GM21576 (cell line): ENCODE results near the gene RHOG.
A peak's percentile ranks its signal among the peaks of the same experiment; 100 is the strongest.
"Not testable (repeated sequence)": the region's sequence is repeated elsewhere in the genome, so short reads cannot be mapped to it uniquely, and the experiment has no call there.

Experiments
- ATAC-seq: cut with Tn5 transposase; IDR thresholded peaks from one replicate; pipeline ENCODE4 v1.9.1; 2021; ENCODE audit warnings: mild to moderate bottlenecking, moderate library complexity; ENCODE audit not compliant: unreplicated experiment

The RHOG gene

DNA sequence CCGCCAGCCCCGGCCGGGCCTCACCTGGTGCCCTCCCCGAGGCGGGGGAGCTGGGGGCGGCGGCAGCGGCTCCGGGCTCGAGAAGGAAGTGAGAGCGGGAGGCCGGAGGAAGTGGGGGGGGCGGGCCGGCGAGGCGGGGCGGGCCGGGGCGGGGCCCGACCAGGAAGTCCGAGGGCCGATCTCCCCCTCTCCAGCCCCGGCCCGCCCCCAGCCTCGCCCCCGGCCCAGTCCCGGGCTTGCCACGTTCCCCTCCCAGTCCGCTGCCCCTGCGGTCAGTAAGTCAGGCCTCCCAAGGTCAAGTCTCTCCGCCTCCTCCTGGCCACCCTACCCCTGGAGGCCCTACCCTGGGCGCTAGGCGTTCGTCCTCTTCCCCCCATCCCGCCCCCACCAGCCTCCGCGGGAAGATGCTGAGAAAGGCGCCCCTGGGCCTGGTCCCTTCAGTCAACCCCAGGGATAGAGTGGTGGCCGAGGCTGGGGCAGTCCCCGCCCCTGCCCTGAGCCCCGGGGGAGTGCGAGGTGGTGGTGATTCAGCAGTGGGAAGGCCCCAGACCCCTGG is at the start of gene RHOG:
Gene RHOG (minus strand): TSS at position 90 of the 556 bp plus-strand sequence. CDS start 12,821 bp downstream, outside the sequence.
- peak; percentile 22 for ATAC-seq

DNA sequence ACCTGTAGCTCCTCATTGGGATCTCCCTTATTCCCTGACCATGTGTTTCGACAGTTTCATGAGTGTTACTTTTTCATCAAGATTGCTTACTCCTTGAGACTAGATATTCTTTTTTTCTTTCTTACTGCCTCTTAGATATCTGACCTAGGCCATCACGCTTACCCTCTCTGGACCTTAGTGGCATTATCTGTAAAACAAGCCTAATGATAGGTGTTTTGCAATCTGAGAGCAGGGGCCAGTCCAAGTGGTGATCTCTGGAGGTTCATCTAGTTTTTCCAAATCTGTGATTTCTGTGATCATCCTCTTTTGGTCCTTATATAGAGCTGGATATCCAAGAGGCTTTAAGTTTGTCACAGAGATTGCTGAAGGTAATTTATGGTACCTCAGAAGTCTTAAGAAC is 49.3 kb upstream of the RHOG start:
- no peak for ATAC-seq

DNA sequence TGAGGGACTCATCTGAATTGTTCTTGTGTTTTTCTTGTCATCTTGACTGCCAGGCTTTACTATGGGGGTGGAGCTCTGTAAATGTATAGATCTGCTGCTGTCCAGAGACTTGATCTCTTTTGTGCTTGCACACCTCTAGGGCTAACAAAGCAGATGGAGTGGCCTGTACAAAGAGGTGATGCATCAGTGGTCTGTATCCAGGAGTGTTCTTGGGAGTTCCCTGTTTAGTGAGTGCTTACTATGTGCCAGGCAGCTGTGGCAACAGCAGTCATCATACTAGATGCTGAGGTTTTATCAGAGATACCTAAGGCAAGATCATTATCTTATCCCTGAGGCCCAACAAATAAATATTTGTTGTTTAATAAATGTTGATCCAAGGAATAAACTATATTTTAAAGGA is 48.1 kb upstream of the RHOG start:
- ATAC-seq: no peak

DNA sequence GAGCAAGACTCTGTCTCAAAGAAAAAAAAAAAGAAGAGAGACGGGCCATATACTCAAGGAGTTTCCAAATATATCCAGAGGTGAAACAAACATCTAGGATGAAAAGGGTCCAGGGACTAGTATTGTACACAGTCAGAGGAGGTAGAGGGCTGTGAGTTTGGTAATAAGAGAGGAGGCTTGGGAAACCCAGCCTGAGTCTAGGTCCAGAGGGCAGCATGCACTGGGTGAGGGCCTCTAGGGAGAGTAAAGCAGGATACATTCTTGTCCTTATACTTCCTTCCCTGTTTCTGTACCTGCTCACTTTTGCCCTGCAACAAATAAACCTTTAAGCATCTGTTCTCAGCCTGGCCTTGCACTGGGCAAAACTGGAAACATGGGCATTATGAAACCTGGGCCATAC is 46.2 kb upstream of the RHOG start:
- no peak for ATAC-seq

DNA sequence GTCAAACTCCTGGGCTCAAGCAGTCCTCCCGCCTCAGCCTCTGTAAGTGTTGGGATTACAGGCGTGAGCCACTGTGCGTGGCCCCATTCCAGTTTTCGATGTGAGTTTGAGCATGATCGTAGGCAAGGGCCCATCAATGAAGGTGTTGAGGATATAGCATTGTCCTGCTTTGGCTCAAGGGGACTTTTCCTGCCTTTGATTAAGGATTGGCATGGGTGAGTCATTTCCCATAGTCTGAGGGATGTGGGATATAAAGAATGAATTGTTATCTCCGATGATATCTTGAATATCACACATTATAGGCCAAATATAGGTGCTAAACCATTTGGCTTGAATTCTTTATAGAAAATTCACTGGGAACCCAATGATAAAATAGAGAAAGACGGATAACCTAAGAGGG is 45.1 kb upstream of the RHOG start:
- ATAC-seq: no peak

DNA sequence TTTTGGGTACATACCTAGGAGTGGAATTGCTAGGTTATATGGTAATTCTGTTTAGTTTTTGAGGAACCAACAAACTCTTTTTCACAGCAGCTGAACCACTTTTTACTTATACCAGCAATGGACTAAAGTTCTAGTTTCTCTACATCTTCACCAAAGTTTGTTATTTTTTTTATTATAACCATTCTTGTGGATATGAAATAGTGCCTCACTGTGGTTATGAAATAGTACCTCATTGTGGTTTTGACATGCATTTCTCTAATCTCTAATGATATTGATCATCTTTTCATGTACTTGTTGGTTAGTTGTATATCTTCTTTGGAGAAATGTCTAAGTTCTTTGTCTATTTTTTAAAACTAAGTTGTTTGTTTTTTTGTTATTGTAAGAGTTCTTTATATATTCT is 41.9 kb upstream of the RHOG start:
- no peak for ATAC-seq

DNA sequence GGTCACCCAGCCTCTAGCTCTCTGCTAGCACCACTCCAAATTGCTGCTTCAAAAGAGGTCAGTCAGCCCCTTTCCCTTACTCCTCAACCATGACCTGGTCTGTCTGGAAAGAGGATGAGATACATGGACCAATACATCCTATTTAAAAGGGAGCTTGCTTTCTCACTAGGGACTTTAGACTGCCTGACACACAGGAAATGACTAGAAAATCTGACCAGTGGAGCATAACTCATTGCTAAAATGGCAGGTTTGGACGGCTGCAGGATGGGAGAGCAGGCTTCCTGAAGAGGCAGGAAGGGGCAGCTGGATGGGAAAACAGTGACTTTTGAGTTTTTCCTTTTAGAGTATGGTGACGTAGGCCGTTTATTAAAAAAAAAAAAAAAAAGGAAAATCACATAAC is 40.0 kb upstream of the RHOG start:
- ATAC-seq: no peak

DNA sequence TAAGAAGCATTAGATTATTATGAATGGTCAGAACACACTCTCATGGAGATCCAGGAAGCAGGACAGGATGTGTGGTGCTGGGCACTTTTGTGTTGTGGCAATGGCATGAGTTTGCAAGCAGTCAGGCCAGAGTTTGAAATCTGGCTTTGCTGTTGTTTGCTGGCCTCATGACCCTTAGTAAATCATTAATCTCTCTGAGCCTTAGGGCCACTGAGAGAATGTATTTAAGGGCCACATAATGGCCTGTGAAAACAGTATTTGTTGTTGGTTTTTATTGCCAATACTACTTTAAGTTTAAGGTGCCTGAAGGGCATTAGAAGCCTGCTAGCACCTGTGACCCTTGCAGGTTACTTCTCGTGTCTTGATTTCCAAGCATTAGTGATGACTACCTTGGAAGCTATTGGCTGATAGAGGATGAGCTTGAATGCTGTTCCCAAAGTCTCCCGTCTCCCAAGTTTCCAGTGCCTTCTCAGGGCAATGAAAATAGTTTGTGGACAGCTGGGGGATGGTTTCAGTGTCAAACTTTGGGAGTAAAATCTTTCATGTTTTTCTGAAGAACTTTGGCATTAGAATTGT is 39.3 kb upstream of the RHOG start:
- ATAC-seq: no peak

DNA sequence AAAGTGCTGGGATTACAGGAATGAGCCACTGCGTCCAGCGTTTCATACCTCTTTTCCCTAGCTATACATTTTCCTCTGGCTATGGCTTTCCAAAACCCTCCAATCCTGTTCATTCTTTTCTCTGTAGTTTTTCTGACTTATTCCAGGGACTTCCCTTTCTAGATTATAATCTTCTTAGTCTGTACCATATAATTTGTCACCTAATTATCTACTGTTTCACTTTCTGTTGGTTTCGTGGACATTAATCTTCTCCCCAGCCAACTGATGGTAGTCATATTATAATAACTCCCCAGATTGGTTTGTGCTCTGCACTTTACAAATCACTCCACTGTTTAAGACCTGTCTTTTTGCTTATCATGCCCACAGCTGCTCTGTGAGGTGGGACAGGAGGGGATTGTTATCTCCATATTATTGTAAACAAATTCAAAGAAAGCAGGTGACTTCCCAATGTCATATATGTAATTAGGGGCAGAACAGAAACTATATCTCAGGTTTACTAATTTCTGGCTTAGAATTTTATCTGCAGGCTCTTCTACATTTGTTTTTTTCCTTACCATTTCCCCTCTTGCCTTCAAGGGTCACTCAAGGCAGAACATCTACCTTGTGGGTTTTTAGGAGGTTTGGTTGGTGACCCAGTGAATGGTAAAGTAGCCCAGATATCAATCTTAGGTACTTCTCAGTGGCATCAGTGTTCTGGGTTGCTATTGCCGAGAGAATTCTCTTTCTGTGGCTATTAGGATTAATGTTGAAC is 38.6 kb upstream of the RHOG start:
- ATAC-seq: no peak

DNA sequence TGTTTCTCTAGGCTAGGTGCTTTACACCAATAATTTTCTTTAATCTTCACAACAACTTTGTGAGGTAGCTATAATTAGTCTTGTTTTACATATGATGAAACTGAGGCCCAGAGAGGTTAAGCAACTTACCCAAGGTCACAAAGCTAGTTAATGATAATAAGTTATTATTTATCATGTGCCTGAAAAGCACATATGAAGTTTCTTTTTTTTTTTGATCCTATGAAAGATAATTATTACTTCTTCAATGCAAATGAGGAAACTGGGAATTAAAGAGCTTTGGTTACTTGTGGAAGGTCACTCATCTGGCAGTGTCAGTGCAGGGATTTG is 37.5 kb upstream of the RHOG start:
- no peak for ATAC-seq

DNA sequence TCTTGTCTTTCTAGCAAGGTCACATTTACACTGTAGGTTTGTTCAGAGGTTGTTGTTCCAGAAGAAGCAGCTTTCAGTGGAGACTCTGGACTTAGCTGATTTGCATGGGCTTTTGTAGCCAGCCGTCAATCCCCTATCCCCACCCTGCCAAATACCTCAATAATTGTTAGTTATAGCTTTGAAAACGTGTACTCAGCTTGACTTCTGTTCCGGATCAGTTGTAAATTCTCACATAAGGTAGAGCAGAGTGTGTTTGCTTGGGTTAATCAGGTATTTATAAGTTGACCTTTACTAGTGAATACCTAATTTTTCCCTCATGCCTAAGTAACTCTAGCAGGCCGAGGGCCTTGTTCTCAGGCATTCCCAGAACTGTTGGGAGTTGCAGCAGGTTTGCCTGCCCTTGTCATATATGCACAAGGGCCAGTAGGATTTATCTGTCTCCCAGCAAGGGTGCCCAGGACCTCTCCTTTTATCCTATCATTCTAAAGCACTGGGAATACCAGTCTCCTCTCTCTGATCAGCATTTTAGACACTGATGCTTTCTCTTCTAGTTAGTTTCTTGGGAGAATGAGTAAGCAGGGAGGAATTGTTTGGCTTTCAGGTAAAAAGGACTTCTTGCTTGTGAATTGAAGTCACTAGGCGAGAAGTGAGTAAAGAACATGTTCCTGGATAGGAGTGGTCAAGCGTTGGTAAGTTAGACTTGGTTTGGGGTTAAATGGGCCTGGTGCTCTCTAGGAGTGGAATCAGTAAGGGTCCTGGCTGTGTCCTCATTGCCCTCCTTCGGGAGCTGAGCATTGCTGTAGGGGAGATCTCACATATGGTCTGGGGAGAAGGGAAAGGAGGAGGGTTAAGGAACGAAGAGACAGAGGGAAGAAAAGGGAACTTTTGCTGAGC is 36.9 kb upstream of the RHOG start:
- ATAC-seq: no peak

DNA sequence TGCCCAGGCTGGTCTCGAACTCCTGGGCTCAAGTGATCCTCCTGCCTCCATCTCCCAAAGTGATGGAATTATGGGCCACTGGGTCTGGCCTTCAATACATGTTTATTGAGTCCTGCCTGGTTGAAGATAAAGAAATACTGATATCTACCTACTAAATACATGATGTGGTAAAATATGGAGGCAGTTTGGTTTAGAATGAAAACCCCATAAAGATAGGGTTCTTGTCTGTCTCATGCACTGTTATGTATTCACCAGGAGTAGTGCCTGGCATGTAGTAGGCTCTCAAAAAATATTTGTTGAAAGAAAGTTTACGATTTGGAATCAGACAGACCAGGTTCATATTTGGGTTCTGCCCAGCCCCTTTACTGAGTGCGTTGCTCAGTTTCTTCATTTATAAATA is 35.9 kb upstream of the RHOG start:
- ATAC-seq: no peak

DNA sequence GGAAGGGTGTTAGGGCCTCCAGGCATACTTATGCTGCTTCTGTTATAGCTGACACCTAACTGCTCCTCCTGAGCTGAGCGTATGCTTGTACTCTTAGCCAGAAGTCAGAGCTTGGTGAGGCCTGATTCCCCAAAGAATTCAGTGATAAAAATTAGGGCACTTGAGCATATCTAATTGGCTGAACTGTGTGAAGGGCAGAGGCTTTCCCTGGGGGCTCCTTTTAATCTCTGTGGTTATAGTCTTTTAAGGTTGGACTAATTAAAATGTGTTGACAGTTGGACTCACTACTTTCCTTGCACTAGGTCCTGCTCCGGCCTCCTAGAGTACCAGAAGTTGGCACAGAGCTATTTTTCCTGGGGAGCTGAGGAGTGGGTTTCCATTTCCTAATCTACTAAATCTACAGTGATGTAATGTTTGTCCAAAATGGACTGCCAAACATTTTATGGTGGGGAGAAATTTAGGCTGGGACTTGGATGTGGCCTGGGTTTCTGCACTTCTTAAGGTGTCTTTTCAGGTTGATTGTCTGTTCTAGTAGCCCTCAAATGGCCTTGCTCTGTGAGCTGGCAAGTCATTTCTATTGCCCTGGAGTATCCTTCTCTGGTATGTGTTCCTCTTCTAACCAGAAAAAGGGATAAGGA is 33.1 kb upstream of the RHOG start:
- no peak for ATAC-seq

DNA sequence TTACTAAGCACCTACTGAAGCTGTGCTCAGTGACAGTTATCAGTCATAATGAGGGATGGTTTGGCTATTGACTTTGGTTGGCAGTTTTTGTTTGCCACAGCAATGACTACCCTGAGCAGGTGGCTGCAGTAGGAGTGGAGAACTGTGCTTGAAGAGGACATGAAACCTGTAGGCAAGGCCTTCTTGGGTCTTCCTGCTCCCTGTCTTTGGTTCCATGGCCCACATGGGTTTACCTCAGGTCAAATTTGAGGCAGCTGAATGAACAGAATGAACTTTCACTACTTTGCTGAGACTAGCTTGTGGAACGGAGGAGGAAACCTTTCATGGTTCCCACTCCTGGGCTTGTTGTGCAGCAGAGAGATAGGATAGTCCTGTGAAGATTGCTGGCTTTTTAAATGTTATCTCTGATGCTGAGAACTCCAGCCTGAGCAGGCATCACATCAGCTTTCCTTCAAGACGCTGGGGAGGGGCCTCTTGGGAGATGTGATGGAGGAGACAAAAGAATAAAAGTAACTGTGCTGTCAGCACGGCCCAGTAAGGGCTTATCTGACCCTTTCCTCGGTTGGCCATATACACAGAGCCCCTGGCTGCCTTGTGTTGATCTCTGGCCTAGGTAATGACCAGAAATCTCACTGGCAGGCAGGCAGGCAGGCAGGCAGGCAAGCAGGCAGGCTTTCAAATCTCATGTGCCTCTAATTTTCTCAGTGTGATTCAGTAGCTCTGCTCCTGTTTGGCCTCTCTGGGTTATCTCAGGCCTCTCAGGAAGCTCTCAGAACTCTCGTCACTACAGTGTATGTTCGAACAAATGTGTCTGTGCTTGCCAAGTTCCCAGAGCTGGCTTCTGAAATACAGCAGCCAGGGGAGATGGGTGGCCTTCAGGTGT is 26.7 kb upstream of the RHOG start:
- ATAC-seq: peak; percentile 44

DNA sequence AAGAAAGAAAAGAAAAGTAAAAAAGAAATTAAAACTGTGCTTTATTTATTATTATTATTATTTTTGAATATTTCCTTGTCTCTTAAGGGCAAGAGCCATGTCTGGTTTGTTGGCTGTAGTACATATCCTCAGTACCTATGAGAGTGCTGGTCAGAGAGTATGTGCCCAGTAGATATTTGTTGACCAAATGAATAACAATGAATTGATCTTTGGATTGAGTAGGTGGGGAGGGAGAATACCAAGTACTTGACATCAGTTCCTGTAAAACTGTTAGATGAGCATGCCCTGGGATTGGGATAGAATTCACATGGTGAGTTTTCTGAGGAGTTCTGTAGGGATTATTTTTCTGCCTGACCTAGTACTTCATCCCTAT is 26.1 kb upstream of the RHOG start:
- no peak for ATAC-seq

DNA sequence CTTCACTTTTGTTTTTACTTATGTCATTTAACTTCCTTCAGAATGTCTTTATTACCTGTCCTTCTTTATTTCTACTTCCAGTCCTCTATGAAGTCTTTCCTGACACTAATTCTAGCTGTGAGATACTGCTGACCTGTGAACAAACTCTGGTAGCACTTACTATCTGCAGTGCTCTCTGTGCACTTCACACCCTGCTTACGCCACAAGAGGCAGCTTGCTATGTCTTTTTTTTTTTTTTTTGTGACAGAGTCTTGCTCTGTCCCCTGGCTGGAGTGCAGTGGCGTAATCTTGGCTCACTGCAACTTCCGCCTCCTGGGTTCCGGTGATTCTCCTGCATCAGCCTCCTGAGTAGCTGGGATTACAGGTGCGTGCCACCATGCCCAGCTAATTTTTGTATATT is 25.4 kb upstream of the RHOG start:
- no peak for ATAC-seq

DNA sequence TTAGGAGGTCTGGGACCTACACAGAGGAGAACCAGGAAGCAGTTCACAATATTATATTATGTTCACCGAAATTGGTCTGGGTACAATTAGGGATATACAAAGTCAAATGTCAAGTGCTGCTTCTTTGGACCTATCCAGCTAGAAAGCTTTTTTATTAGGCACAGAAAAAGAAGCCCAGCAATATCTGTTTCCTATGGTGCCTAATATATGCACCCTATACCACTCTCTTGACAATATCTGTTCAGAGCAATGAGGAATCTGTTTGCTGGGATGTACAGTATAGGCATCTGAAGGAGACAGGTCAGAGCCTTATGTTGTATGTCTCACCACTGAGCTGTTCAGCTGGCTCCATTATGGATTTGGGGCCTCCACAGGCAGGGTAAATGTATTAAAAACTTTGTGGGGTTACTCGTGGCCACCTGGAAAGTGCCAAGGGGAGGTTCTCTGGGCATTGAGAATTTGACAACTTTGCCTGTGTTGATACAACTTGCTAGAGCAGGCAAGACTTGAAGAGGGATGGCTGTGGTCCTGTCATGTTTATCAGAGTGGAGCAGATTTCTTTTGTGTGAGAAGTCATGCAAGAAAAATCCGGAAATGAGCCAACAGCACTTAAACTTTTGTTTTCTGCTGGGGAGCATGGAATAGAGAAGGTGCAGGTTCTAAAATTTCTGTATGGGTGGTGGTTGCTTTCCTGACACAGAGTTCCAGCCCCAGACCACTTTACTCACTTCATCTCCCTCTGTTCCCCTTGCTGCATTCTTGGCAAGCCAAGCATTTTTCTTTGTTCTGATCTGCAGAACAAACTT is 24.8 kb upstream of the RHOG start:
- peak; percentile 24 for ATAC-seq

DNA sequence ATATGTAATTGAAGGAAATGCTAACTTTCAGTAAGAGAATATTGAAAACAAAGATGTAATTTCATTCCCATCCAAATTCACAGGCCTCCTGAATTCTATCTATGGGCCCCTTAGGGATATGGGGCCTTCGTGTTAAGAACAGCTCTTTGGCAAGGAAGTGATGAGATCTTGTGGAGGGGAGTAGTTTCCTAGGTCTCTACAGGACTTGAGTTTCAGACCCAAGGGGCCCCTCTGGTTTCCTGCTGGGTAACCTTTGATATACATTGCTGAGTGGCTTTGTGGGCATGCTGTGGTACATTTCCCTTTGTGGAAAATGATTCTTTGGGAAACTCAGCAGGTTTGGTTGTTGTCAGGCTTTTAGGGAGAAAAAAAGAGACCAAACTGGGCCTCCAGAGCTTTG is 20.9 kb upstream of the RHOG start:
- no peak for ATAC-seq

DNA sequence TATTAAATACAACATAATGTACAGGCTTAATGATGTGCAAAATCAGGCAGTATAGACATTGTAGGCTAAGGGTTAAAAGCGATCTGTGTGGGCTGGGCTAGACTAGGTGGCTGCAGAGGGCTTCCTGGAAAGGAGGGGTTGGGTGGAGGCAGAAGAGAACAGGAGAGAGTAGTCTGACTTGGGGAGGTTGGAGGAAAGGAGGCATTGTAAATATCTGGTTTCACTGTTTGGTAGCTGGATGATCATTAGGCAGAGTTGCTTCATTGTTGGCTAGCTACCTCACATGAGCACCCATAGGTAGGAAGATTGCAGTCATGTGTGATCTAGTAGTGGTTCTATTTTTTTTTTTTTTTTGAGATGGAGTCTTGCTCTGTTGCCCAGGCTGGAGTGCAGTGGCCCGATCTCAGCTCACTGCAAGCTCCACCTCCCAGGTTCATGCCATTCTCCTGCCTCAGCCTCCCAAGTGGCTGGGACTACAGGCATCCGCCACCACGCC is 20.2 kb upstream of the RHOG start:
- not testable (repeated sequence) for ATAC-seq
